GM12872 (cell line): ENCODE results near the gene PUS7.
A peak's percentile ranks its signal among the peaks of the same experiment; 100 is the strongest.

Experiments used
- CTCF ChIP-seq: IDR thresholded peaks from 3 replicates; pipeline ENCODE4 v1.5.1; 2011; ENCODE audit warnings: low read depth, mild to moderate bottlenecking, low read length, moderate library complexity; ENCODE audit not compliant: insufficient read depth

Gene PUS7

GRCh38 chr7:105487579-105488571 lies 34.2 kb downstream of the PUS7 start:
- peak; percentile 29; the same call in 2 of the 3 replicates for TF ChIP-seq CTCF

- TF ChIP-seq CTCF: no peak
Measured at GRCh38 chr7:105480931-105481330, 41.1 kb downstream of the PUS7 start.

GRCh38 chr7:105478606-105479005 lies 43.5 kb downstream of the PUS7 start:
- TF ChIP-seq CTCF: no peak

GRCh38 chr7:105477908-105478307 lies 44.2 kb downstream of the PUS7 start:
- no peak for TF ChIP-seq CTCF

GRCh38 chr7:105474045-105474444 lies 48.0 kb downstream of the PUS7 start:
- TF ChIP-seq CTCF: no peak

- no peak for TF ChIP-seq CTCF
Measured at GRCh38 chr7:105473163-105473562, 48.9 kb downstream of the PUS7 start.

- no peak for TF ChIP-seq CTCF
Measured at GRCh38 chr7:105470846-105471245, 51.2 kb downstream of the PUS7 start.
